ENCODE data around the gene KCNK6.
A peak's percentile ranks its signal among the peaks of the same experiment; 100 is the strongest.

The KCNK6 gene

DNA sequence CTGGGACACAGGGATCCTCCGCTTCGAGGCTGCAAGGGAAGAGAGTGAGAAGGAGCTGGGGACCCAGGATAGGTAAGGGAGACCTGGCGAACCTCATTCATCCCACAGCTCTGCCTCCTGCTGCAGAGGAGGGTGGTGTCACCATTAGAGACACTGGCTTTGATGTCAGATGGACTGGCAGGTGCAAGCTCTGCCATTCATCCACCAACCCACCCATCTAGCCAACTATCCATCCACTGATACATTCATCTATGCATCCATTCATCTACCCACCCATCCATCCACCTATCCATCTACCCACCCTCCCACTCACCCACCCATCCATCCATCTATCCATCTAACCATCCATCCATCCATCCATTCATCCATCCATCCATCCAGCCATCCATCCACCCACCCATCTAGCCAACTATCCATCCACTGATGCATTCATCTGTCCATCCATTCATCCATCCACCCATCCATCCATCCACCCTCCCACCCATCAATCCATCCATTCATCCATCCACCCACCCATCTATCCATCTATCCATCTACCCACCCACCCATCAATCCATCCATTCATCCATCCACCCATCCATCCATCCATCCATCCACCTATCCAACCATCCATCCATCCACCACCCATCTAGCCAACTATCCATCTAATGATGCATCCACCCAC is 9.9 kb upstream of the KCNK6 start:
- Histone ChIP-seq H3K9ac (ENCODE audit: low read depth, low read length) (no peak overlapping the region), H3K27me3 (ENCODE audit: control insufficient read depth, insufficient read depth, low read length) (no peaks in the 10 kb centered on the region), H3K36me3 (ENCODE audit: control insufficient read depth, insufficient read depth, low read length) (peaks cover 21% of the 10 kb centered on the region)

GRCh38 chr19:38310279-38310670 is 9.4 kb upstream of the KCNK6 start:
- Histone ChIP-seq H3K36me3 (ENCODE audit: control insufficient read depth, insufficient read depth, low read length) (peaks cover 21% of the 10 kb centered on the region), H3K9me3 (ENCODE audit: control insufficient read depth, insufficient read depth, low read length) (no peaks in the 10 kb centered on the region), H3K4me3 (ENCODE audit: low read depth, low read length) (no peak overlapping the region), H3K4me1 (ENCODE audit: control insufficient read depth, insufficient read depth, low read length) (peaks cover 3% of the 10 kb centered on the region; the same call in 1 of the 2 replicates), H3K9ac (ENCODE audit: low read depth, low read length) (no peak overlapping the region), H3K27me3 (ENCODE audit: control insufficient read depth, insufficient read depth, low read length) (no peaks in the 10 kb centered on the region), H3K27ac (ENCODE audit: low read depth, low read length) (no peak overlapping the region)

More for the DNA sequence above, 9.9 kb upstream of the KCNK6 start:
- H3K9me3 ChIP-seq (ENCODE audit: control insufficient read depth, insufficient read depth, low read length) = no peaks in the 10 kb centered on the region
- no peak overlapping the region for H3K4me3 ChIP-seq (ENCODE audit: low read depth, low read length)
- no peak overlapping the region for H3K27ac ChIP-seq (ENCODE audit: low read depth, low read length)
- peaks cover 6% of the 10 kb centered on the region; the same call in 1 of the 2 replicates for H3K4me1 ChIP-seq (ENCODE audit: control insufficient read depth, insufficient read depth, low read length)

- no peak overlapping the region for H3K27ac ChIP-seq (ENCODE audit: low read depth, low read length)
- H3K9ac ChIP-seq (ENCODE audit: low read depth, low read length) = no peak overlapping the region
- H3K4me1 ChIP-seq (ENCODE audit: control insufficient read depth, insufficient read depth, low read length) = no peaks in the 10 kb centered on the region
- no peak overlapping the region for H3K4me3 ChIP-seq (ENCODE audit: low read depth, low read length)
- H3K9me3 ChIP-seq (ENCODE audit: control insufficient read depth, insufficient read depth, low read length) = no peaks in the 10 kb centered on the region
- H3K27me3 ChIP-seq (ENCODE audit: control insufficient read depth, insufficient read depth, low read length) = no peaks in the 10 kb centered on the region
- H3K36me3 ChIP-seq (ENCODE audit: control insufficient read depth, insufficient read depth, low read length) = peaks cover 21% of the 10 kb centered on the region
These were observed 8.7 kb upstream of the KCNK6 start for GRCh38 chr19:38310986-38311385.

DNA sequence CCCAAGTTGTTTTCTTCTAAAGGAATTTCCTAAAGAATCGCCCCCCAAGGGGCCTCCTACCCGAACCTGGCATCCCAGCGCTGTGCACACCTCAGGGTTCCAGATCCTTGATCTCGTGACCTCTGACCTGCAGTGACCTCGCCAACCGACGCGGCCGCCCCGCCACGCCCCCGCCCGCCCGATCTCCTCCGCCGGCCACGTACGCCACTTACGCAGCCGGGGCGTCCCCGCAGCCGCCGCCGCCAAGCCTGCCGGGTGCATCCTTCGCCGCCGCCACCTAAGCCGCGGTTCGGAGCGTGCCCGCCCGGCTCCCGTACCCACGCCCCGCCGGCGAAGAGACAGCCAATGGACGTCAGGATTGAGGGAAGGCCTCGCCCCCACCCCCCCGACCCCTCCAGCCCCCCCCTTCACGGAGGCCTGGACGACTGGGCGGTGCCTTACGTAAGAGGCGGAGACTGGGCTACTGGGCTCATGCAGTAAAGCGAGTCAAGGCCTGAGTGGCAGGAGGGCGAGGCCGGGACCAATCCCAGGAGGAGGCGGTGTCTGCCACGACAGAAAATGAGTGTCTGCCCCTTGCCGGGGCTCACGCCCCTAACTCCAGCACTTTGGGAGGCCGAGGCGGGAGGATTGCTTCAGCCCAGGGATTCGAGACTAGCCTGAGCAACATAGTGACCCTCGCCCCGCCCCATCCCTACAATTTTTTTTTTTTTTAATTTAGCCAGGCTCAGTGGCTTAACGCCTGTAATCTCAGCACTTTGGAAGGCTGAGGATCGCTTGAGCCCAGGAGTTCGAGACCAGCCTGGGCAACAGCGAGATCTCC is 3.8 kb upstream of the KCNK6 start, which contains the start of gene YIF1B:
YIF1B (minus strand) TSS at position 291 of the 820 bp plus-strand sequence; CDS start at position 261, 30 bp downstream.
- no peaks in the 10 kb centered on the region for H3K9me3 ChIP-seq (ENCODE audit: control insufficient read depth, insufficient read depth, low read length)

DNA sequence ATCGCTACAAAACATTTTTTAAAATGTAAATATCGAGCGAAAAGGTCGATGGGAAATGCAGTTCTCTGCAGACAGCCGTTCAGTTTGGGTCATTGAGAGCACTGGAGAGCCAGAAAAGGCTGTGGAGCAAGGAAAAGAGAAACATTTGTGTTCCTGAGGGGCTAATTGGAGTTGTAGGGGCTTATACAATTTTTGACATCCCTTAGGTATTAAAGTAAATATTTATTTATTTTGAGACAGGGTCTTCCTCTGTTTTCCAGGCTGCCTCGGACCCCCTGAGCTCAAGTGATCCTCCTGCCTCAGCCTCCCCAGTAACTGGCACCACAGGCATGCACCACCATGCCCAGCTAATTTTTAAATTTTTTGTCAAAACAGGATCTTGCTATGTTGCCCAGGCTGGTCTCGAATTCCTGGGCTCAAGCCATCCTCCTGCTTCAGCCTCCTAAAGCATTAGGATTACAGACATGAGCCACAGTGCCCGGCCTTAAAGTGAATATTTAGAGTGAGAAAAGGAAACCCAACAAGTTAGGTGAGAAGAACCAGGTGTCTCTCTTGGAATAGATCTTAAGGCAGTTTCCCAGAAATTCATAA is 3.1 kb upstream of the KCNK6 start:
- Histone ChIP-seq H3K9ac (ENCODE audit: low read depth, low read length) (peak overlapping the region; percentile 33; the same call in 1 of the 2 replicates), H3K4me1 (ENCODE audit: control insufficient read depth, insufficient read depth, low read length) (no peaks in the 10 kb centered on the region; the same call in 1 of the 2 replicates), H3K27ac (ENCODE audit: low read depth, low read length) (peak overlapping the region; percentile 76), H3K9me3 (ENCODE audit: control insufficient read depth, insufficient read depth, low read length) (no peaks in the 10 kb centered on the region), H3K4me3 (ENCODE audit: low read depth, low read length) (peak overlapping the region; percentile 48), H3K27me3 (ENCODE audit: control insufficient read depth, insufficient read depth, low read length) (peaks cover 32% of the 10 kb centered on the region), H3K36me3 (ENCODE audit: control insufficient read depth, insufficient read depth, low read length) (no peaks in the 10 kb centered on the region)

More for the DNA sequence above, 3.8 kb upstream of the KCNK6 start, which contains the start of gene YIF1B:
- Histone ChIP-seq H3K27me3 (ENCODE audit: control insufficient read depth, insufficient read depth, low read length) (peaks cover 28% of the 10 kb centered on the region), H3K9ac (ENCODE audit: low read depth, low read length) (peak within 1 kb of the TSS; percentile 71), H3K27ac (ENCODE audit: low read depth, low read length) (peak within 1 kb of the TSS; percentile 81), H3K4me1 (ENCODE audit: control insufficient read depth, insufficient read depth, low read length) (no peaks in the 10 kb centered on the region; the same call in 1 of the 2 replicates), H3K36me3 (ENCODE audit: control insufficient read depth, insufficient read depth, low read length) (no peaks in the 10 kb centered on the region), H3K4me3 (ENCODE audit: low read depth, low read length) (peak within 1 kb of the TSS; percentile 90)

GRCh38 chr19:38317104-38317612 is 2.5 kb upstream of the KCNK6 start:
- Histone ChIP-seq H3K27ac (ENCODE audit: low read depth, low read length) (no peak overlapping the region), H3K4me1 (ENCODE audit: control insufficient read depth, insufficient read depth, low read length) (no peaks in the 10 kb centered on the region; the same call in 1 of the 2 replicates), H3K4me3 (ENCODE audit: low read depth, low read length) (no peak overlapping the region)

DNA sequence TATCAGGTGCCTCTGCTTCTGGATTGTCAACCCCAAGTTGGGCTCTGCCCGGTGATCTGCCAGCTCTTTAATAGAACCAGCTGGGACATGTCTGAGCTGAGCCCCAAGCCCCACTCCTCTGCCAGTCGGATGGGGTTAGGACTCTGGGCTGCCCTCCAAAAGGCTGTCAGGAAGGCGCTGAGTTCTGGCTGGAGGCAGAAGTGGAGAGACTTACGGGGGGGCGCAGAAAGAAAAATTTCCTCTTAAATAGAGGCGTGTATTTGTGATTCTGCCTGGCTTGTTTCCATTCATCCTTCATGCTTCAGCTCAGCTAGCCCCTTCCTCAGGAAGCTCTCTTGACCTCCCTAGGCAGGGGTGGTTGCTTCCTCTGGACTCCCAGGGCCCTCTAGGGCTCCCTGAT is 985 bp upstream of the KCNK6 start:
- Histone ChIP-seq H3K9ac (ENCODE audit: low read depth, low read length) (no peak overlapping the region), H3K4me1 (ENCODE audit: control insufficient read depth, insufficient read depth, low read length) (no peaks in the 10 kb centered on the region; the same call in 1 of the 2 replicates), H3K27ac (ENCODE audit: low read depth, low read length) (no peak overlapping the region), H3K4me3 (ENCODE audit: low read depth, low read length) (no peak overlapping the region), H3K36me3 (ENCODE audit: control insufficient read depth, insufficient read depth, low read length) (no peaks in the 10 kb centered on the region), H3K27me3 (ENCODE audit: control insufficient read depth, insufficient read depth, low read length) (peaks cover 32% of the 10 kb centered on the region), H3K9me3 (ENCODE audit: control insufficient read depth, insufficient read depth, low read length) (no peaks in the 10 kb centered on the region)

More at GRCh38 chr19:38317104-38317612, 2.5 kb upstream of the KCNK6 start:
- H3K9ac ChIP-seq (ENCODE audit: low read depth, low read length) = no peak overlapping the region
- no peaks in the 10 kb centered on the region for H3K36me3 ChIP-seq (ENCODE audit: control insufficient read depth, insufficient read depth, low read length)
- peaks cover 32% of the 10 kb centered on the region for H3K27me3 ChIP-seq (ENCODE audit: control insufficient read depth, insufficient read depth, low read length)
- H3K9me3 ChIP-seq (ENCODE audit: control insufficient read depth, insufficient read depth, low read length) = no peaks in the 10 kb centered on the region

- Histone ChIP-seq H3K4me1 (ENCODE audit: control insufficient read depth, insufficient read depth, low read length) (no peaks in the 10 kb centered on the region; the same call in 1 of the 2 replicates), H3K4me3 (ENCODE audit: low read depth, low read length) (peak overlapping the region; percentile 69; the same call in 1 of the 2 replicates), H3K27ac (ENCODE audit: low read depth, low read length) (no peak overlapping the region), H3K9ac (ENCODE audit: low read depth, low read length) (no peak overlapping the region), H3K27me3 (ENCODE audit: control insufficient read depth, insufficient read depth, low read length) (peaks cover 32% of the 10 kb centered on the region), H3K36me3 (ENCODE audit: control insufficient read depth, insufficient read depth, low read length) (no peaks in the 10 kb centered on the region), H3K9me3 (ENCODE audit: control insufficient read depth, insufficient read depth, low read length) (no peaks in the 10 kb centered on the region)
These were observed 1.3 kb downstream of the KCNK6 start for GRCh38 chr19:38320969-38321339.

GRCh38 chr19:38321646-38322196 is 2.1 kb downstream of the KCNK6 start:
- Histone ChIP-seq H3K27me3 (ENCODE audit: control insufficient read depth, insufficient read depth, low read length) (peaks cover 32% of the 10 kb centered on the region), H3K4me1 (ENCODE audit: control insufficient read depth, insufficient read depth, low read length) (no peaks in the 10 kb centered on the region; the same call in 1 of the 2 replicates), H3K9ac (ENCODE audit: low read depth, low read length) (no peak overlapping the region), H3K9me3 (ENCODE audit: control insufficient read depth, insufficient read depth, low read length) (no peaks in the 10 kb centered on the region), H3K4me3 (ENCODE audit: low read depth, low read length) (no peak overlapping the region), H3K27ac (ENCODE audit: low read depth, low read length) (no peak overlapping the region), H3K36me3 (ENCODE audit: control insufficient read depth, insufficient read depth, low read length) (peaks cover 3% of the 10 kb centered on the region)

- no peaks in the 10 kb centered on the region; the same call in 1 of the 2 replicates for H3K4me1 ChIP-seq (ENCODE audit: control insufficient read depth, insufficient read depth, low read length)
- H3K36me3 ChIP-seq (ENCODE audit: control insufficient read depth, insufficient read depth, low read length) = peaks cover 19% of the 10 kb centered on the region
These were observed 3.6 kb downstream of the KCNK6 start for GRCh38 chr19:38323291-38323690.

More at GRCh38 chr19:38323291-38323690, 3.6 kb downstream of the KCNK6 start:
- H3K4me3 ChIP-seq (ENCODE audit: low read depth, low read length) = no peak overlapping the region
- no peaks in the 10 kb centered on the region for H3K9me3 ChIP-seq (ENCODE audit: control insufficient read depth, insufficient read depth, low read length)
- no peak overlapping the region for H3K27ac ChIP-seq (ENCODE audit: low read depth, low read length)
- peaks cover 29% of the 10 kb centered on the region for H3K27me3 ChIP-seq (ENCODE audit: control insufficient read depth, insufficient read depth, low read length)
- H3K9ac ChIP-seq (ENCODE audit: low read depth, low read length) = no peak overlapping the region

All from HUES48 (cell line).